ENCODE results near the gene ZNF750. TPM values are rescaled to one million over a fixed set of nuclear protein-coding genes. Genes with fewer than 3 reads are reported as not detected.

ZNF750 gene
- polyA plus RNA-seq, 3 donors: not detected

DNA sequence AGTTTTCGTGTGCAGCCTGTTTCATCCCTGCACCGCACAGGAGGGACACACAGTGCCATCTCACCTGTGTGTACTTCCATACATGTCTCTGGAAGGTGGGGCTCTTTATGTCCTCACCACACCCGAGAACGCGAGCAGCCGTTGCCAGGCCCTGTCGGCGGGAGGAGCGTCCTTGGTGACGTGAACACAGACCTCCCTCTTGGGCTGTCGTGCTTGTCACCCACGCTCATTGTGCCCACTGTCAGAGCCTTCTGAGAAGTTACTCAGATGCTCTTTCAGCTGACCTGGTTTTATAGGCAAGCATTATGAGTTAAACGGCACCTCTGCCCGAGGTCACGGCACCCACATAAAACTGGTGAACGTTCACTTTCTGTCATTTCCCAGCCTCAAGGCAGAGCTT, 40.2 kb downstream of the ZNF750 start:
- DNase-seq: no peak
- Histone ChIP-seq H3K4me2 (replicated peaks; ENCODE audit: extremely low read depth, low read length, poor library complexity, severe bottlenecking) (no peak overlapping the region), H3K9ac (ENCODE audit: insufficient read depth, low read length, poor library complexity, severe bottlenecking) (no peak overlapping the region), H3K4me1 (ENCODE audit: control insufficient read depth in 1 of 2, insufficient read depth in 2 of 2, low read length in 2 of 2) (no peaks in the 10 kb centered on the region), H3K27ac (ENCODE audit: low read depth in 1 of 2, low read length in 2 of 2) (no peak overlapping the region), H4K20me1 (ENCODE audit: insufficient read depth, low read length) (no peaks in the 10 kb centered on the region), H3K36me3 (replicated peaks in 1 of 2; ENCODE audit: control insufficient read depth in 1 of 2, insufficient read depth in 2 of 2, low read length in 2 of 2) (peaks cover 6 to 12% of the 10 kb centered on the region in 2 donors), H3K27me3 (ENCODE audit: control insufficient read depth in 2 of 2, insufficient read depth in 2 of 2, low read length in 2 of 2) (no peaks in the 10 kb centered on the region), H3K9me3 (replicated peaks in 1 of 2; ENCODE audit: control insufficient read depth in 1 of 2, insufficient read depth in 1 of 2, low read length in 2 of 2) (peaks cover 0 to 4% of the 10 kb centered on the region in 2 donors), H3K79me2 (ENCODE audit: insufficient read depth, low read length) (no peaks in the 10 kb centered on the region), H3K4me3 (replicated peaks in 1 of 3; ENCODE audit: low read depth in 2 of 3, low read length in 3 of 3) (no peak overlapping the region), H2AFZ (ENCODE audit: insufficient read depth, low read depth, low read length, poor library complexity, severe bottlenecking) (no peak overlapping the region)
- H3K4me1 Mint-ChIP-seq: no peaks in the 10 kb centered on the region
- H3K9me3 Mint-ChIP-seq: peaks cover 3 to 8% (median 5%) of the 10 kb centered on the region in 7 donors
- no peak overlapping the region for H3K4me3 Mint-ChIP-seq
- intact Hi-C loops (cut with micrococcal nuclease): loop anchor here in 1 of 2 donors (10.0 kb wide), 1 partner anchor 135 kb away; no protein-coding TSS in a partner anchor
- 96% methylated on average over 13 of the region's 16 CpGs for WGBS (ENCODE audit: insufficient coverage)
- no peak overlapping the region for H3K27ac Mint-ChIP-seq
- peaks cover 0 to 2% (median 0%) of the 10 kb centered on the region in 3 donors for H3K27me3 Mint-ChIP-seq (ENCODE audit: low read depth in 3 of 3)
- no peak for TF ChIP-seq CTCF (IDR thresholded peaks at IDR 0.05)
- peaks cover 31 to 35% of the 10 kb centered on the region in 2 donors for H3K36me3 Mint-ChIP-seq

GRCh38 chr17:82798752-82799151, 41.1 kb downstream of the ZNF750 start:
- Mint-ChIP-seq H3K36me3 (peaks cover 35 to 38% of the 10 kb centered on the region in 2 donors), H3K9me3 (peaks cover 3 to 8% (median 5%) of the 10 kb centered on the region in 7 donors), H3K4me3 (no peak overlapping the region), H3K4me1 (no peaks in the 10 kb centered on the region), H3K27ac (peak overlapping the region in 2 of 7 donors; percentile 26 to 79), H3K27me3 (ENCODE audit: low read depth in 3 of 3) (peaks cover 0 to 2% (median 0%) of the 10 kb centered on the region in 3 donors)
- Histone ChIP-seq H3K9me3 (replicated peaks in 1 of 2; ENCODE audit: control insufficient read depth in 1 of 2, insufficient read depth in 1 of 2, low read length in 2 of 2) (peaks cover 0 to 4% of the 10 kb centered on the region in 2 donors), H3K9ac (ENCODE audit: insufficient read depth, low read length, poor library complexity, severe bottlenecking) (no peak overlapping the region), H3K36me3 (replicated peaks in 1 of 2; ENCODE audit: control insufficient read depth in 1 of 2, insufficient read depth in 2 of 2, low read length in 2 of 2) (peaks cover 6 to 12% of the 10 kb centered on the region in 2 donors), H3K4me1 (ENCODE audit: control insufficient read depth in 1 of 2, insufficient read depth in 2 of 2, low read length in 2 of 2) (no peaks in the 10 kb centered on the region), H4K20me1 (ENCODE audit: insufficient read depth, low read length) (no peaks in the 10 kb centered on the region), H3K4me3 (replicated peaks in 1 of 3; ENCODE audit: low read depth in 2 of 3, low read length in 3 of 3) (no peak overlapping the region), H3K27me3 (ENCODE audit: control insufficient read depth in 2 of 2, insufficient read depth in 2 of 2, low read length in 2 of 2) (no peaks in the 10 kb centered on the region), H3K27ac (ENCODE audit: low read depth in 1 of 2, low read length in 2 of 2) (no peak overlapping the region), H3K4me2 (replicated peaks; ENCODE audit: extremely low read depth, low read length, poor library complexity, severe bottlenecking) (no peak overlapping the region), H2AFZ (ENCODE audit: insufficient read depth, low read depth, low read length, poor library complexity, severe bottlenecking) (no peak overlapping the region), H3K79me2 (ENCODE audit: insufficient read depth, low read length) (no peaks in the 10 kb centered on the region)
- WGBS (ENCODE audit: insufficient coverage): 100% methylated on average over 5 of the region's 7 CpGs
- intact Hi-C loops (cut with micrococcal nuclease): loop anchor here in 1 of 2 donors (10.0 kb wide), 1 partner anchor 136 kb away; no protein-coding TSS in a partner anchor
- no peak for DNase-seq
- no peak for TF ChIP-seq CTCF (IDR thresholded peaks at IDR 0.05)
